MG63 (cell line): ENCODE results near the gene SHISA5. TPM values are rescaled to one million over a fixed set of nuclear protein-coding genes. Genes with fewer than 3 reads are reported as not detected.

Source experiments
- DNase-seq: peaks from one replicate; pipeline ENCODE4 v3.0.0-alpha.2; 2020
- H3K27me3 ChIP-seq: fragments of 250-450 bp; sonication (Bioruptor Pico); 2 replicates; pipeline ENCODE4 v1.5.1; 2020; ENCODE audit warnings: mild to moderate bottlenecking, moderate library complexity
- H3K36me3 ChIP-seq: fragments of 250-450 bp; sonication (Bioruptor Pico); 2 replicates; pipeline ENCODE4 v1.5.1; 2020; ENCODE audit warnings: mild to moderate bottlenecking, moderate library complexity
- H3K4me3 ChIP-seq: fragments of 250-450 bp; sonication (Bioruptor Pico); 2 replicates; pipeline ENCODE4 v1.5.1; 2020; ENCODE audit warnings: mild to moderate bottlenecking, moderate library complexity
- H3K9me3 ChIP-seq: fragments of 250-450 bp; sonication (Bioruptor Pico); 2 replicates; pipeline ENCODE4 v1.5.1; 2020; ENCODE audit warnings: mild to moderate bottlenecking, moderate library complexity
- total RNA-seq: library from RNA; depleted of rRNA; stranded (reverse); fragments of >200 nt; shearing (Covaris generic); gene quantifications from 2 replicates; pipeline ENCODE4 v1.2.3, GENCODE V29; 2014; ENCODE audit warnings: low replicate concordance

The SHISA5 gene
- total RNA-seq, 1 experiment from 2014 or later, result 113 TPM

DNA sequence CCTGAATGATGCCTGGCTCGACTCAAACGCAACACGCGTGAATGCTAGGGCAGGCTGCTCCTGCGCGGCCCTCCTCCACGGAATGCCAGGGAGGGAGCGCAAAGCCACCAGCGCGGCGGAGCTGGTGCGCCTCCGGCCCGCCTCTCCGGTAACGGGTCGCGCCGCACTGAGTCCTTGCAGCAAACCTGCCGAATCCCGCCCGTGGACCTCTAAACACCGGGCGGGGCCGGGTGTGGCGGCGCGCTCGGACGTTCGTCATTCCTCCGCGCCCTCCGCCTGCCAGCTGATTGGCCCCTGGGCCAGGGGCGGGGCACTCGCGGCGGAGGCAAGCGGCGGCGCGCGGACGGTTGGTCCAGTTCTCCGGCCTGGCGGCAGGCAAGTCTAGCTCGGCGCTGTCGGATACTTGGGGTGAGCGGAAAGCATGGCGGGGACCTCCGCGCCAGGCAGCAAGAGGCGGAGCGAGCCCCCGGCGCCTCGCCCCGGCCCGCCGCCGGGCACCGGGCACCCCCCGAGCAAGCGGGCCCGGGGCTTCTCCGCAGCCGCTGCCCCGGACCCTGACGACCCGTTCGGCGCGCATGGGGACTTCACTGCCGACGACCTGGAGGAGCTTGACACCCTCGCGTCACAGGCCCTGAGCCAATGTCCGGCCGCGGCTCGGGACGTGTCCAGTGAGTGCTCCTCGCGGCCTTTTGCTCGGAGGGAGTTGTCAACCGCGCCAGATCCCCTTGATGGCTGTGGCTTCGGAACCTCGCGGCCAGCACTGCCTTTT, 57.4 kb downstream of the SHISA5 start, which contains the start of gene ATRIP:
Gene ATRIP (plus strand): TSS at position 313 of the 769 bp plus-strand sequence. CDS start 109 bp downstream, at position 422.
- Histone ChIP-seq H3K27me3 (no peaks in the 10 kb centered on the region), H3K4me3 (peak within 1 kb of the TSS; percentile 74), H3K9me3 (no peaks in the 10 kb centered on the region), H3K36me3 (peaks cover 21% of the 10 kb centered on the region)
- peak; percentile 86 for DNase-seq

DNA sequence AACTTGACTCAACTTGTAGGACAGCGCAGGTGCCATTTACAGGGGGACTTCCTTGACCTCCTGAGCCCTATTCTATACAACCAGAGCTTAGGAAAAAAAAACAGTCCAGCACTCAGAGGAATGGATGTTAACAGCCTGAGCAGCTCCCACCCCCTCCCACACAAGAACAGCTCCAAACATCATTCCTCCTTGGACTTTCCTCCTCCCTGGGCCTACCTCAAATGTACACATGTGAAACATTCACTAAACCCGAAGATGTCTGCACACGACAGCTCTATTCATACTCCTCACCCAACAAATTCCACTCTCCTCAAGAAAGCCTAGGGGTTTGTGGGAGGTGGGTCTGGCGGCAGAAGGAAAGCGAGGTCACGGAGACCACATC, 57.9 kb downstream of the SHISA5 start:
- no peak for DNase-seq
- H3K9me3 ChIP-seq, result no peaks in the 10 kb centered on the region
- H3K4me3 ChIP-seq, result peak overlapping the region; percentile 74
- H3K36me3 ChIP-seq, result peaks cover 21% of the 10 kb centered on the region
- no peaks in the 10 kb centered on the region for H3K27me3 ChIP-seq

DNA sequence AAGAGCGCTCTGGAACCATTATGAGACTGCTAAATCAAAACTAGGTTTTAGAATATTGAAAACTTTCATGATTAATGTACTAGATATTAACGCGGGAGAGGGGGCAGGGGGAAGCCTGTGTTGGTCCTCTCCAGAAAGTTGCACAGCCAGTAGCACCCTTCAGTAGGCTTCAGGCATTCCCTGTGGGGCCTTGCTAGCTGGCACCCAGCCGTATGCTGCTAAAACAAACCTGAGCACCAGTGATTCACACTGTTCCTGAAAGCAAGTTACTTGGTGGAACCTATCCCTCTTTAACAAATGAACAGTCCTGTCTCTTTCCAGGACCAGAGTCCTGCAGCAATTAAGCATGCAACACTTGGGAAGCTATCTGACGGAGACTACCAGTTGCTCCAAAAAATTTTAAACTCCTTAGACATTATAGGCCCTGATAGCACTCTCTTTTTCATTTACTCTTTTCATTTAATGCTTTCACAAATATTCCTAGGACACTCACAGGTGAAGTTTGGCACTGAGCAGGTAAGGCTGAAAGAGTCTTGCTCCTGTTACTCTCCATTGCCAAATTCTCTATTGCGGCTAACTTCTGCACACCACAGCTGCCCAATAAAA, 58.6 kb downstream of the SHISA5 start:
- no peak for DNase-seq
- peak overlapping the region; percentile 74 for H3K4me3 ChIP-seq

DNA sequence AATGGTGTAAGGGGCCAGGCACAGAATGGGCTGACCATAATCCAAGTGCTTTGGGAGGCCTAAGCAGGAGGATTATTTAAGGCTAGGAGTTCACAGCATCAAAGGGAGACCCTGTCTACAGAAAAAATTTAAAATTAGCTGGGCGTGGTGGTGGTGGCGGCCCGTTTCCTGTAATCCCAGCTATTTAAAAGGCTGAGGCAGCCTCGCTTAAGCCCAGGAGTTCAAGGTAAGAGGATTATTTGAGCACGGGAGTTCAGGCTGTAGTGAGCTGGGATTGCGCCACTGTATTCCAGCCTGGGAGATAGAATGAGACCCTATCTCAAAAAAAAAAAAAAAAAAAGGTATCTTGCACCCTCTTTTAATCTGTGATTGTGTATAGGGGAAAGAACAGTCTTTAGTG, 62.0 kb downstream of the SHISA5 start:
- Histone ChIP-seq H3K4me3 (no peak overlapping the region; the same call in 1 of the 2 replicates), H3K9me3 (no peaks in the 10 kb centered on the region), H3K36me3 (peaks cover 12% of the 10 kb centered on the region), H3K27me3 (no peaks in the 10 kb centered on the region)
- no peak for DNase-seq

More for the DNA sequence above, 58.6 kb downstream of the SHISA5 start:
- H3K36me3 ChIP-seq, result peaks cover 21% of the 10 kb centered on the region
- no peaks in the 10 kb centered on the region for H3K9me3 ChIP-seq
- H3K27me3 ChIP-seq, result no peaks in the 10 kb centered on the region

DNA sequence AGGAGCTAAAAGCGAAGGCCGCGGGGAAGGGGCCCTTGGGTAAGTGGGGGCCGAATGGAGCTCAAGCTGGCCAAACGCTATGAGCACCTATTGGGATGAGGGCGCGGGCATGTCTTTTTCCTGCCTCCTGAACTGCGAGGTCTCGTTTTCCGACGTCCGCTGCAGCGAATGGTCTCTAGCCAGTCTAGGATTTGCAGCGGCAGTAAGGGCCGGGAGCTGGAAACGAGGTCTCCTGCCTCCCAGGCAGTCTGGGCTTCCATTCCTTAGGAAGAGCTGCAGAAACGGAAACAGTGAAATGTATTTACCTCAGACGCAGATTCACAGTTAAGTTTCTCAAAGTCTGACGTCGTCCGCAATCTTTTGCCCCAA, 63.4 kb downstream of the SHISA5 start:
- peak overlapping the region; percentile 93 for H3K4me3 ChIP-seq
- H3K36me3 ChIP-seq, result peaks cover 12% of the 10 kb centered on the region
- no peaks in the 10 kb centered on the region for H3K9me3 ChIP-seq
- H3K27me3 ChIP-seq, result no peaks in the 10 kb centered on the region
- no peak for DNase-seq

DNA sequence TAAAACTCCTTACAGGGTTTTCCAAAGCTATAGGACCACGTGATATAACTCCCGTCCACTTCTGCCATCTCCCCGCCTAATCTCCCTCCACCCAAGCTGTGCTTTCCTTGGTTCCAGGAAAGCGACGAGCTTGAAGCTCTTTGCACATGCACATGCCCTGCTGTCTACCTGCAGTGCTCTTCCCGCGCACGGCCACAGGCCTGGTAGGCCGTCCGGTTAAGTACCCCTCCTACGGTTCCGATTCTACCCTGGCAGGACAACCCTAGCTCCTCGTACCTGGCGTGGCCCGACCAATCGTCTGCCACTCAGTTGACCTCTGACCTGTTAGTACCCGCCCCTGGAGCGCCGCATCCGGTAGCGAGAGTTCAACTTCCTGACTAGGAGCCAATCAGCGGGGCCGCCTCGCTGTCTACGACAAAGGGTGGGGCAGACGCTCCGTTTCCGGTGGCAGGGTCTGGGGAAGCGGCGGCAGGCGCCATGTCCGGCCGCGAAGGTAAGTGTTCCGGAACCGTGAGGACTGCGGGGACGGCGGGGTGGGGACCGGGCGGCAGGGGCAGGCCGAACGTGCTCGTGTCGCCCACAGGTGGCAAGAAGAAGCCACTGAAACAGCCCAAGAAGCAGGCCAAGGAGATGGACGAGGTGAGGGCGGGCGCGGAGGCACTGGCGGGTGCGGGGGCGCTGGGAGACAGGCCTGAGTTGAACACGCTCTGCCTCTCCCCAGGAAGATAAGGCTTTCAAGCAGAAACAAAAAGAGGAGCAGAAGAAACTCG, 64.0 kb downstream of the SHISA5 start, which contains the start of the genes CCDC51 and TMA7:
Gene CCDC51 (minus strand): TSS at position 300 of the 770 bp plus-strand sequence. CDS start 4,991 bp downstream, outside the sequence.
Gene TMA7 (plus strand): TSS at position 438 of the 770 bp plus-strand sequence. CDS start 40 bp downstream, at position 478.
- peaks cover 12% of the 10 kb centered on the region for H3K36me3 ChIP-seq
- DNase-seq, result peak; percentile 94
- no peaks in the 10 kb centered on the region for H3K9me3 ChIP-seq
- peak within 1 kb of the TSS; percentile 93 for H3K4me3 ChIP-seq
- no peaks in the 10 kb centered on the region for H3K27me3 ChIP-seq

DNA sequence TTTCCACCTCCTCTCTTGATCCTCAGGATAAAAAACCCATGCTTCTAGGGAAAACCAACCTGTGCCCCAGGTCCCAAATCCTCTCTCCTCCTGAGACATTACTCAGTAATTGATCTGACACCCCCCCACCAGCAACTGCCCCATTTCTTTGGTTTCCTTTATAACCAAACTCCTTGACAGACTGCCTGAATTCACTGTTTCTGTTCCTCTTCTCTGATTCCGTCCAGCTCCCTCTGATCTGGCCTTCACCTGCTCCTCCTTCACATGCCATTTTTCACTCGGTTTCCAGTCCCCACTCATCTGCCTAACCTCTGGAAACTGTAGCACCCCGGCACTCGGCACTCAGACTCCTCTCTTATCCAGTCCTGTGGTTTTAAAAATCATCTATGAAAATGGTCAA, 66.2 kb downstream of the SHISA5 start:
- Histone ChIP-seq H3K27me3 (no peaks in the 10 kb centered on the region), H3K4me3 (no peak overlapping the region), H3K36me3 (peaks cover 3% of the 10 kb centered on the region; the same call in 1 of the 2 replicates), H3K9me3 (no peaks in the 10 kb centered on the region)
- DNase-seq, result no peak

DNA sequence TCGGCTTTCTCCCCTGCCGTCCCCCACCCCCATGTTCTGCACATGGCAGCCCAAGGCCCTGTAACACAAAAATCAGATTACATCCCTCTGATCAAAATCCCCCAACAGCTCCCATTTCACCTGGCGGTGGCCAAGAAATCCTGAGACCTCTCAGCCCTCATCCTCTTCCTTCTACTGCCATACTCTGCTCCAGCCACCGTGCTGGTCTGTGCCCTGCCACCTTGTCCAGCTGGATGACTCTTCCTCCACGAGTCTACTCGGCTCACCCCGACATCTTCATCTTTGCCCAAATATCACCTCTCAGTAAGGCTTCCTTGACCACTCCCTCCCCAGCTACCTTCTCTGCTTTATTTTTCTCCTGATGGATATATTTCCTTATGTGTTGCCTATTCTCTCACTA, 67.1 kb downstream of the SHISA5 start:
- no peak for DNase-seq
- Histone ChIP-seq H3K9me3 (no peaks in the 10 kb centered on the region), H3K36me3 (no peaks in the 10 kb centered on the region; the same call in 1 of the 2 replicates), H3K4me3 (no peak overlapping the region), H3K27me3 (no peaks in the 10 kb centered on the region)

DNA sequence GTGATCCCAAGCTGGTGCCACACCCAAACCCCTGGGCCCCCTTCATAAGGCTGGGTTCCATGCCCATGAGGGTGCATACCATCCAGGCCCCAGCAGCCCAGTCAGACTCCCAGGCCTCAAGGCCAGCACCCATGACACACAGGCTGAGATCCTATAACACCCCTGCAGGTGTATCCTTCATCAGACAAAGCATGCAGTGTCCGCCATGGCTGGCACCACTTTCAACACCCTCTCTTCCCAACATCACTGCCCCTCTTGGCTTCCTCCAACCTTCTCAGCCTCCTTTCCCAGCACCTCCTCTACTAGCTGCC, 67.5 kb downstream of the SHISA5 start:
- Histone ChIP-seq H3K36me3 (no peaks in the 10 kb centered on the region; the same call in 1 of the 2 replicates), H3K4me3 (no peak overlapping the region), H3K27me3 (no peaks in the 10 kb centered on the region), H3K9me3 (no peaks in the 10 kb centered on the region)
- DNase-seq, result no peak

DNA sequence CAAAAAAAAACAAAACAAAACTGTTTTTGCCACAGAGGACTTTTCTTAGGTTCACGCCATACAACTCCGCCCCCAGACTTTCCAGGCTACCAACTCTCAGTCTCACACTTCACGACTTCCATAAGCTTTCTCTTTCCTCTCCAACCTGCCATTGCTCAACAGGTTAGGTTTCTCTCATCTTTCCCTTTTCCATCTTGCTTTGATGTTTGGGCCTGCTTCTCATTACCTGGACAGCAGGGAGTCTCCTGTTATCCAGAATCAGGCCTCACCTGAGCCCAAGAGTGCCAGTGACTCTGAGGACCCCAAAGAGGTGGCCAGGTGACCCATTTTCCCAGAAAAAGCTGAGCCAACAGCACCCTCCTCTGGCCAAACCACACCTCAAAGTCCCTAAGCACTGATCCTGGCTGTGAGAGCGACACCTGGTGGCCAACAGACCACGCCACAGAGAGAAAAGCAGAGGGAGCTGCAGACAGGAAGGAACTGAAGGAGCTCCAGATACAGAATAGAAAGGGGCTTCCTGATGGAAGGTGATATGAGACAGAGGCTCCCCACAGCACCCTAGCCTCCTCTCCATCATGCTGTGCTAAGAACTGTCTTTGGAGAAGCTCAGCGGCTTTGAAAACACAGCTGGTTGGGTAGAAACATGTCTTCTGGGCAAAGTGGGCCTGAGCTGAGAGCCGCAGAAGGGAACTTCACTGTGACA, 68.0 kb downstream of the SHISA5 start:
- DNase-seq, result peak; percentile 56
- Histone ChIP-seq H3K27me3 (no peaks in the 10 kb centered on the region), H3K9me3 (no peaks in the 10 kb centered on the region), H3K36me3 (no peaks in the 10 kb centered on the region; the same call in 1 of the 2 replicates), H3K4me3 (no peak overlapping the region)

DNA sequence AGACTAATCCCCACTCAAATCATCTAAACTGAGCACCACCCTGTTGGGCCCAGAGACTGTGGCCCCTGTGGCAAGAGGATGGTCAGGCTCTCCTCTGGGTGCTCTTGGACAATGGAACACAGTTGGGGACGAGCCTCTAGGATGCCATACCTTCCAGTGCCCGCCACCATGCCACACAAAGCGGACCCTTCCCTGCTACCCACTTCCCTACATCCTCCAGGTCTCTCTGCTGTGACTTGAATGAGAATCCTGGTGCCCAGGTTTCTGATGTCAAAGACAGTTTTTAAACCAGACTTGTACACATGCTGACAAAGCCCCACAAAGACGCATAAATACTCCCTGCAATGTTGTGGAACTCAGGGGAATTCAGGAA, 68.8 kb downstream of the SHISA5 start:
- DNase-seq, result no peak
- Histone ChIP-seq H3K4me3 (no peak overlapping the region), H3K9me3 (no peaks in the 10 kb centered on the region), H3K36me3 (no peaks in the 10 kb centered on the region; the same call in 1 of the 2 replicates), H3K27me3 (no peaks in the 10 kb centered on the region)

DNA sequence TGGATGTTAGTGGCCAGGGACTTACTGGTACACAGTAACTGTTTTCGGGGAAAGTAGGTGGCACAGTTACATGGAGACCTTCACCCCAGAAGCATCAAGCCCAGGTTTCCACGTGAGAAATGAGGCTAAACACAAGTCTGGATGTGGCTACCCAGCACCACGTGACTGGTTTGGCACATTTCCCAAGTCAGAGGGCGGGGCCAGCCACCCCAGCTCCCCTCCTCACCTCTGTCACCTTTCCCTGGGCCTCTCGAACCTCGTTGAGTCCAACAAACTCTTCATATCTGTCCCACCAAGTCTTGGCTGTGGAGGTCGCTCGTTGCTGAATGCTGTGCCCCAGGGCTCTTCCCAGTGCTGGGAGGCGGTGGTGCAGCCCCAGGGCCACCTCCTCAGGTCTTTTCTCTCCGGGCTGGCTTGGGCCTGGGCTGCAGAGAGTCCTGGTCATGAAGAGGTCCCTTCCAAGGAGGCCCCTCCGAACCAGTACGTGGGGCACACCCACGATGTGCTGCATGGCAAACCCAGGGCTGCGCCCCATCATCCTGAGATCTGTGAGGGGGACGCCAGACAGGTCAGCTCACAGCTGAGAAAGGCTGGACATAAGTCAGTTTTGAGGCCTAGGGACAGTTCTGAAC, 69.3 kb downstream of the SHISA5 start:
- Histone ChIP-seq H3K36me3 (no peaks in the 10 kb centered on the region; the same call in 1 of the 2 replicates), H3K27me3 (no peaks in the 10 kb centered on the region), H3K4me3 (no peak overlapping the region), H3K9me3 (no peaks in the 10 kb centered on the region)
- DNase-seq, result no peak

DNA sequence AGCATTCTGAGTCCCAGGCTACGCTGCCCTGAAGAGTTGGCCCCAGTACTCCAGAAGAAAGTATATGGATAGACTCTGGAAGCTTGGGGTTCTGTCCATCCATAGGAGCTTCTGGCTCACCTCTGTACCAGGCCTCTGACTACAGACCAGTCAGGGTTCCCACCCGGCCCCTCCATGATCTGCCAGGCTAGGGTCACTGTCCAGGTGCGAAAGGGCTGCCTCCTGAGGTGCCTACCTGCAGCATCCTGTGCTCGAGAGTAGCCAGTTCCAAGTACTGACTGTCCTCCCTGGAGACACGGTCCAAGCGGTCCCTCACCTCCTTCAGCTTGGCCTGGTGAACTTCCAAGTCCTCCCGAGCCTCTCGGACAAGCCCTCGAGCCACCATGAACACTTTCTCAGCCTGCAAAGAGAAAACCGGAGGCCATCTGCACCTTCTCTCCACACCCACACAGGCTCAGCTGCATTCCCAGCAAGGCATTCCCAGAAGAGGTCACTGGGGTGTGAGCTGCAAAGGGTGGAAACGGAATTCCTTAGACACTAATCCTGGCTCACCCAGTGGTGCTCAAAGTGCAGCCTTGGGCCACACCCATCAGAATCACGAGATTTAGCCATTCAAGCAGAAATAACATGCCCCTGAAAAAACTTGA, 70.4 kb downstream of the SHISA5 start:
- Histone ChIP-seq H3K4me3 (no peak overlapping the region), H3K9me3 (no peaks in the 10 kb centered on the region), H3K27me3 (no peaks in the 10 kb centered on the region), H3K36me3 (no peaks in the 10 kb centered on the region; the same call in 1 of the 2 replicates)
- no peak for DNase-seq

DNA sequence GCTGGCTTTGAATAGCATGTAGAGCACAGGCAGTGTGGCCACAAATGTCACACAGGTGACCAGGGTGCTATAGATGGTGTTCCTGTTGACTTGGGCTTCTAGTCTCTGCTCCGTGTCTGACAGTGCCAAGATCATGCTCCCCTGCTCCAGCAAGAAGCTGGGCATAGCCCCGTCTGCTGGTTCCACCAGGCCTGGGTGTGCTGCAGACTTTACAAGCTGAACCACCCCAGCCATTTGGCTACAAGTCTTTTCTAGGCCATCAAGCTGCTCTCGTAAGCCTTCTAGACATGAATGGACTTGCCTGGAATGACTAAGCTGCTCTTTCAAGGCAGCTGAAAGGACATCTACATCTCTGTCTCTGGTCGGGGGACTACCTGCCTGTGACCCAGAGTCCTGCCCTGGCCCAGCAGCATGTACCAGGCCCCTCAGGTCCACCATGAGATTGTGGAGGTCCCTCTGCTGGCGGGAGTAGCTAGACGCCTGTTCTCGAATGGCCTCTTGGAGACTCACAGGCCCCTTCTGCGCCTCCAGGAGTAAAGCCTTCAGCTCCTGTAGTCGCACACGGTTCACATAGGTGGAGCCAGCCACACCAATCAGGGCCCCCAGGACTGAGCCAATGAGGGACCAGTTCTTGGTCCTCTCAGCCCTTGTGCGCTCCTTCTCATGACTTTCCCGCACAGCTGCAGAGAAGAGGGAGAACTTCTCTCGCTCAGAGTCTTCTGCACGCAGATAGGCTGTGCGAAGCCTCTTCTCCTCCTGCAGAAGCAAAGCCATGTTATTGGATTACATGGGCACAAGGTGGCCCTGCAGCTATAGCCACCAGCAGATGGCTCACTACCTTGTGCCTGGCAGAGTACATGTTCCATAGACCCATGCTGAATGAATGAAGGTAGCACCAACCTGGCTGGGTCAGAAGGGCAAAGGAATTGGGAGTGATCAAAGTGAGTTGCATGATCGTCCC, 71.3 kb downstream of the SHISA5 start:
- no peak for DNase-seq
- no peaks in the 10 kb centered on the region for H3K9me3 ChIP-seq
- no peaks in the 10 kb centered on the region; the same call in 1 of the 2 replicates for H3K36me3 ChIP-seq
- H3K4me3 ChIP-seq, result no peak overlapping the region
- H3K27me3 ChIP-seq, result no peaks in the 10 kb centered on the region
